ENCODE measurements around the gene IL10RA.

The IL10RA gene

DNA sequence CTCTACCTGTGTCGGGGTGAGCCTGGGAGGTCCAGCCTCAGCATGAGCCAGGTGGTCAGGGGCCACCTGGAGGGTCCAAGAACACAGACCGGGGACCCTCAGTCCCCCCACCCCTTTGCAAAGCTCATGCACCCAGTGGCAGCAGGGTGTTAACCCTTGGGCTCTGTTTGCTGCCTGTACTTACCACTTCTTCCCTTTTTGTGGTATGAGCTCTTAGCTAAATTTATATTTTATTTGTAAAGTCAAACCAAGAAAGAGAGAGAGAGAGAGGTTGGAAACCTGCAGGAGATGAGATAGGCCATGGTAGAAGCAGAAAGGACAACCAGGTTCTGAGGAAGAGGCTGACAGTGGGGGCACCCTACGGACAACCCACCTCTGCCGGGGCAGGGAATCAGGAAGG, 29.9 kb downstream of the IL10RA start:
- Histone ChIP-seq H3K79me2 (no peaks in the 10 kb centered on the region), H3K4me2 (ENCODE audit: low read length) (no peak overlapping the region), H3K9ac (no peak overlapping the region), H3K27me3 (ENCODE audit: control insufficient read depth, insufficient read depth, low read length) (no peaks in the 10 kb centered on the region), H3K9me3 (ENCODE audit: control insufficient read depth, low read length) (no peaks in the 10 kb centered on the region), H2AFZ (no peak overlapping the region), H3K4me1 (no peaks in the 10 kb centered on the region), H3K36me3 (ENCODE audit: control insufficient read depth, insufficient read depth, low read length) (no peaks in the 10 kb centered on the region), H3K27ac (no peak overlapping the region), H3K4me3 (ENCODE audit: low read depth, low read length) (no peak overlapping the region)
- TF ChIP-seq, protein P1, sequence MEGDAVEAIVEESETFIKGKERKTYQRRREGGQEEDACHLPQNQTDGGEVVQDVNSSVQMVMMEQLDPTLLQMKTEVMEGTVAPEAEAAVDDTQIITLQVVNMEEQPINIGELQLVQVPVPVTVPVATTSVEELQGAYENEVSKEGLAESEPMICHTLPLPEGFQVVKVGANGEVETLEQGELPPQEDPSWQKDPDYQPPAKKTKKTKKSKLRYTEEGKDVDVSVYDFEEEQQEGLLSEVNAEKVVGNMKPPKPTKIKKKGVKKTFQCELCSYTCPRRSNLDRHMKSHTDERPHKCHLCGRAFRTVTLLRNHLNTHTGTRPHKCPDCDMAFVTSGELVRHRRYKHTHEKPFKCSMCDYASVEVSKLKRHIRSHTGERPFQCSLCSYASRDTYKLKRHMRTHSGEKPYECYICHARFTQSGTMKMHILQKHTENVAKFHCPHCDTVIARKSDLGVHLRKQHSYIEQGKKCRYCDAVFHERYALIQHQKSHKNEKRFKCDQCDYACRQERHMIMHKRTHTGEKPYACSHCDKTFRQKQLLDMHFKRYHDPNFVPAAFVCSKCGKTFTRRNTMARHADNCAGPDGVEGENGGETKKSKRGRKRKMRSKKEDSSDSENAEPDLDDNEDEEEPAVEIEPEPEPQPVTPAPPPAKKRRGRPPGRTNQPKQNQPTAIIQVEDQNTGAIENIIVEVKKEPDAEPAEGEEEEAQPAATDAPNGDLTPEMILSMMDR (IDR thresholded peaks at IDR 0.05): no peak

DNA sequence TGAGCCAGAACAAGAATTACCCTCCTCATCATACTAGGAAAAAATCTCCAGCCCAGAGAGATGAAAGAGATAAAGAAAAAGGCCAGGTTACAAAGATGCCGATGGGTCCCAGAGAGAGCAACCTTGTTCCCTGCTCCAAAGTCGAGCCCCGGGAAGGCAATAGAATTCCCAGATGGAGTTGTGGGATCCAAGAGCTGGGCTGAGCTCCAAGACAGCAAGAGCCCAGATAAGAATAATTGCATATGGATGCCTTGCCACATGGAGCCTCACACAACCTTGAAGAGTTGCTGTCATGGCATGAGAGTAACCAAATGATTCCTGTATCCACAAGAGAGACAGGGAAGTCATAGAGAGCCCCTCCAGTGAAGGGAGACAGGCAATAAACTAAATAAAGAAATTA, 30.9 kb downstream of the IL10RA start:
- TF ChIP-seq, protein P1 (IDR thresholded peaks at IDR 0.05): no peak
- no peak overlapping the region for H3K4me3 ChIP-seq (ENCODE audit: low read depth, low read length)
- no peaks in the 10 kb centered on the region for H3K27me3 ChIP-seq (ENCODE audit: control insufficient read depth, insufficient read depth, low read length)
- H2AFZ ChIP-seq: no peak overlapping the region
- no peak overlapping the region for H3K9ac ChIP-seq
- no peak overlapping the region for H3K27ac ChIP-seq
- no peaks in the 10 kb centered on the region for H3K4me1 ChIP-seq
- H3K4me2 ChIP-seq (ENCODE audit: low read length): no peak overlapping the region
- no peaks in the 10 kb centered on the region for H3K36me3 ChIP-seq (ENCODE audit: control insufficient read depth, insufficient read depth, low read length)
- no peaks in the 10 kb centered on the region for H3K79me2 ChIP-seq
- no peaks in the 10 kb centered on the region for H3K9me3 ChIP-seq (ENCODE audit: control insufficient read depth, low read length)

DNA sequence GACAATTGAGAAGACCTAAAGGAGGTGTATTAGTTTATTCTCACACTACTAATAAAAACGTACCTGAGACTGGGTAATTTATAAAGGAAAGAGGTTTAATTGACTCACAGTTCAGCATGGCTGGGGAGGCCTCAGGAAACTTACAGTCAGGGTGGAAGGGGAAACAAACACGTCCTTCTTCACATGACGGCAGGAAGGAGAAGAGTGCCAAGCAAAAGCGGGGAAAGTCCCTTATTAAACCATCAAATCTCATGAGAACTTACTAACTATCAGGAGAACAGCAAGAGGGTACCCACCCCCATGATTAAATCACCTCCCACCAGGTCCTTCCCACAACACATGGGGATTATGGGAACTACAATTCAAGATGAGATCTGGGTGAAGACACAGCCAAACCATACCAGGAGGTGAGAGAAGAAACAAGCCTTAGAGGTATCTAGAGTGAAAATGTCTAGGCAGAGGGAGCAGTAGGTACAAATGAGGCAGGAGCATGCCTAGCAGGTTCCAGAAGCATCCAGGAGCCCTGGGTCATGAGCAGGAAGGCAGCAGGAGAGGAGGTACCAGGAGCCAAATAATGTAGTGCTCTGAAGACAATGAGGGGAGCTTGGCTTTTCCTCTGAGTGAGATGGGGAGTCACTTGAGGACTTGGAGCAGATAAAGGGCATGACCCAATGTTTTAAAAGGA, 31.6 kb downstream of the IL10RA start:
- Histone ChIP-seq H3K9me3 (ENCODE audit: control insufficient read depth, low read length) (no peaks in the 10 kb centered on the region), H3K36me3 (ENCODE audit: control insufficient read depth, insufficient read depth, low read length) (no peaks in the 10 kb centered on the region), H2AFZ (no peak overlapping the region), H3K79me2 (no peaks in the 10 kb centered on the region), H3K27me3 (ENCODE audit: control insufficient read depth, insufficient read depth, low read length) (no peaks in the 10 kb centered on the region), H3K4me1 (no peaks in the 10 kb centered on the region), H3K27ac (no peak overlapping the region), H3K4me2 (ENCODE audit: low read length) (no peak overlapping the region), H3K4me3 (ENCODE audit: low read depth, low read length) (no peak overlapping the region), H3K9ac (no peak overlapping the region)
- TF ChIP-seq, protein P1 (IDR thresholded peaks at IDR 0.05): no peak

DNA sequence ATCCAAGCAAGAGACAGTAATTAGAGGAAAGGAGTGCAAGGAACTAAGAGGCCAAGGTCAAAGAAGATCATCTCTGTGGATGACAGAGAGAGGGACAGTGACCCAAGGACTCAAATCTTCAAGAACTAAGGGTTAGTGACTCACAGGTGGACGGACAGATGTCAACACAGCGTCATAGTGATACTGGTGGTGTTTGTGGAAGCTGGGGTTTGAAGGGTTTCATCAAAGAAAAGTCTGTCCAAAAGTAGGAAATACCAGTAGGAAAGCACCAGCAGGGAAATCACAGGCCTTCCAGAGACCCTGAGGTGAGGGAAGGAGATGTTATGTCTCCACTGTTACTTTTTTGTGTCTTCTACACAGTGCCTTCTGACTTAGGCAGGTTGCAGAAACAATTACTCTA, 32.2 kb downstream of the IL10RA start:
- no peaks in the 10 kb centered on the region for H3K9me3 ChIP-seq (ENCODE audit: control insufficient read depth, low read length)

More for the DNA sequence above, 32.2 kb downstream of the IL10RA start:
- Histone ChIP-seq H2AFZ (no peak overlapping the region), H3K4me1 (no peaks in the 10 kb centered on the region), H3K27me3 (ENCODE audit: control insufficient read depth, insufficient read depth, low read length) (no peaks in the 10 kb centered on the region), H3K79me2 (no peaks in the 10 kb centered on the region), H3K36me3 (ENCODE audit: control insufficient read depth, insufficient read depth, low read length) (no peaks in the 10 kb centered on the region), H3K9ac (no peak overlapping the region), H3K4me2 (ENCODE audit: low read length) (no peak overlapping the region), H3K4me3 (ENCODE audit: low read depth, low read length) (no peak overlapping the region), H3K27ac (no peak overlapping the region)
- TF ChIP-seq, protein P1 (IDR thresholded peaks at IDR 0.05): no peak
